HCT116 (cell line): ENCODE results near the gene RAB31. TPM values are rescaled to one million over a fixed set of nuclear protein-coding genes. Genes with fewer than 3 reads are reported as not detected.

Experiments used
- ATAC-seq: fragments of 200-7000 bp; cut with Tn5 transposase; 2 replicates; pipeline ENCODE4 v1.9.1; 2020; ENCODE audit warnings: mild to moderate bottlenecking, moderate library complexity
- BruUV-seq: library from RNA; stranded (reverse); fragments of 400-500 nt; replicated peaks from 2 replicates; lab custom pipeline; 2021; lab: Mats Ljungman, UMichigan
- CTCF ChIA-PET: fragments of 300-600 bp; sonication (Branson Sonifier 250); formaldehyde crosslinking; loops from one replicate; lab custom pipeline; 2021; ENCODE audit warnings: antibody characterized with exemption; lab: Charles Lee
- POLR2A ChIA-PET: fragments of 300-600, 350-600 bp; sonication (Branson Sonifier 250); formaldehyde crosslinking; loops from one replicate; lab custom pipeline; 2021; ENCODE audit warnings: antibody characterized with exemption; lab: Charles Lee
- RAD21 ChIA-PET, 2 experiments: fragments of 300-600 bp; sonication (Branson Sonifier 250); formaldehyde crosslinking; loops; one replicate each; lab custom pipeline; 2023; ENCODE audit warnings: low total read pairs in 2 of 2; ENCODE audit not compliant: uncharacterized antibody in 2 of 2, unreplicated experiment in 2 of 2, low non-redundant PET in 1 of 2; lab: Charles Lee
- DNase-seq: peaks from one replicate; pipeline ENCODE4 v3.0.0-alpha.2; 2010; ENCODE audit warnings: low read depth, low spot score
- H2AFZ ChIP-seq: fragments of 200-600 bp; shearing (Covaris generic), sonication (generic); 2 replicates; pipeline ENCODE4 v1.6.1; 2017; ENCODE audit warnings: low read depth, mixed run types, mixed read lengths, antibody characterized with exemption, low read length; ENCODE audit not compliant: poor library complexity, severe bottlenecking
- H3K27ac ChIP-seq: 2 replicates; pipeline ENCODE4 v1.5.1; 2012; ENCODE audit warnings: low read depth, low read length
- H3K27me3 ChIP-seq: fragments of 200-600 bp; sonication (generic); 2 replicates; pipeline ENCODE4 v1.6.1; 2016; ENCODE audit warnings: mixed run types, low read length, mixed read lengths; ENCODE audit not compliant: insufficient read depth
- H3K36me3 ChIP-seq, 2 experiments: fragments of 200-500 bp in 1 of 2; fragments of 200-600 bp in 1 of 2; sonication (Bioruptor generic) in 1 of 2; sonication (generic) in 1 of 2; 2 replicates each; pipeline versions ENCODE4 v1.5.1 to v1.6.1; 2014 to 2016; ENCODE audit warnings: low read length in 2 of 2, inconsistent platforms in 1 of 2, mixed read lengths in 1 of 2, mixed run types in 1 of 2; ENCODE audit not compliant: insufficient read depth in 2 of 2, control insufficient read depth in 1 of 2
- H3K4me1 ChIP-seq, 2 experiments: fragments of 200-600 bp in 1 of 2; sonication (generic) in 1 of 2; 2 replicates each; pipeline versions ENCODE4 v1.5.1 to v1.6.1; 2012 to 2017; ENCODE audit warnings: low read length in 2 of 2, inconsistent platforms in 1 of 2, mild to moderate bottlenecking in 1 of 2, mixed read lengths in 1 of 2, mixed run types in 1 of 2, moderate library complexity in 1 of 2; ENCODE audit not compliant: insufficient read depth in 2 of 2, control insufficient read depth in 1 of 2
- H3K4me2 ChIP-seq: fragments of 200-600 bp; sonication (generic); 2 replicates; pipeline ENCODE4 v1.6.1; 2017; ENCODE audit warnings: mixed run types, low read length, mixed read lengths
- H3K4me3 ChIP-seq, 2 experiments: fragments of 200-600 bp in 1 of 2; sonication (generic) in 1 of 2; replicated peaks in 1 of 2; 2 replicates each; pipeline ENCODE4 v1.5.1; 2011 to 2016; ENCODE audit warnings: low read length in 2 of 2, control low read depth in 1 of 2, low read depth in 1 of 2, mild to moderate bottlenecking in 1 of 2, mixed read lengths in 1 of 2, mixed run types in 1 of 2
- H3K79me2 ChIP-seq: fragments of 200-600 bp; sonication (generic); 2 replicates; pipeline ENCODE4 v1.6.1; 2017; ENCODE audit warnings: mild to moderate bottlenecking, mixed run types, low read length, moderate library complexity, mixed read lengths; ENCODE audit not compliant: insufficient read depth
- H3K9ac ChIP-seq: fragments of 200-600 bp; sonication (generic); 2 replicates; pipeline ENCODE4 v1.6.1; 2016; ENCODE audit warnings: low read length, mixed read lengths
- H3K9me2 ChIP-seq: fragments of 200-600 bp; sonication (generic), shearing (Covaris generic); 2 replicates; pipeline ENCODE4 v1.6.1; 2017; ENCODE audit warnings: mixed run types, mild to moderate bottlenecking, moderate library complexity; ENCODE audit not compliant: insufficient read depth
- H3K9me3 ChIP-seq, 2 experiments: fragments of 200-500 bp in 1 of 2; fragments of 200-600 bp in 1 of 2; sonication (Bioruptor generic) in 1 of 2; sonication (generic) in 1 of 2; 2 replicates each; pipeline ENCODE4 v1.6.1; 2014 to 2017; ENCODE audit warnings: low read length in 2 of 2, mixed read lengths in 2 of 2, inconsistent platforms in 1 of 2, low read depth in 1 of 2, mild to moderate bottlenecking in 1 of 2, mixed run types in 1 of 2, moderate library complexity in 1 of 2; ENCODE audit not compliant: control insufficient read depth in 1 of 2, insufficient read depth in 1 of 2
- H4K20me1 ChIP-seq: fragments of 200-600 bp; sonication (generic), shearing (Covaris generic); 2 replicates; pipeline ENCODE4 v1.6.1; 2017; ENCODE audit warnings: mixed run types, mild to moderate bottlenecking, moderate library complexity; ENCODE audit not compliant: insufficient read depth
- CEBPB ChIP-seq: IDR thresholded peaks from 2 replicates; pipeline ENCODE4 v1.6.1; 2012; ENCODE audit warnings: low read depth
- JUND ChIP-seq: IDR thresholded peaks from 2 replicates; pipeline ENCODE4 v1.6.1; 2012
- POLR2A ChIP-seq: IDR thresholded peaks from 2 replicates; pipeline ENCODE4 v1.7.0; 2011; ENCODE audit warnings: borderline replicate concordance; ENCODE audit not compliant: insufficient read depth, insufficient read length; ENCODE audit errors: extremely low read depth
- SP1 ChIP-seq: IDR thresholded peaks from 2 replicates; pipeline ENCODE4 v1.6.1; 2012; ENCODE audit warnings: low read depth
- TCF7L2 ChIP-seq: IDR thresholded peaks from 2 replicates; pipeline ENCODE4 v1.7.0; 2011; ENCODE audit warnings: borderline replicate concordance, inconsistent platforms; ENCODE audit not compliant: insufficient read depth, insufficient read length; ENCODE audit errors: extremely low read depth
- ZFX ChIP-seq: fragments of 450-650 bp; IDR thresholded peaks from 2 replicates; pipeline ENCODE4 v1.6.1; 2017
- ZNF274 ChIP-seq: fragments of 200-500 bp; sonication (Bioruptor generic); IDR thresholded peaks from 2 replicates; pipeline ENCODE4 v1.6.1; 2014; ENCODE audit warnings: mild to moderate bottlenecking, low read depth, low read length, inconsistent platforms
- intact Hi-C: fragments of 100-400 bp; cut with micrococcal nuclease; formaldehyde crosslinking; loops from 2 replicates; pipeline ENCODE4 v1.10.0; 2022
- total RNA-seq: library from RNA; stranded (reverse); gene quantifications from one replicate; pipeline ENCODE4 v1.2.1, GENCODE V29; 2021; ENCODE audit not compliant: unreplicated experiment
- TF ChIP-seq, protein P1 (sequence below): IDR thresholded peaks from 2 replicates; pipeline ENCODE4 v1.6.1; 2011; ENCODE audit warnings: mild to moderate bottlenecking, low read length, moderate library complexity; ENCODE audit not compliant: insufficient replicate concordance; ENCODE audit errors: extremely low read depth
- TF ChIP-seq, protein P2 (sequence below), 3 experiments: fragments of 200-600 bp in 1 of 3; sonication (generic) in 1 of 3; IDR thresholded peaks in 2 of 3; conservative IDR thresholded peaks in 1 of 3; 2 replicates each; pipeline ENCODE4 v1.5.1; 2012 to 2017; ENCODE audit warnings: low read depth in 2 of 3, low read length in 2 of 3, antibody characterized with exemption in 1 of 3, borderline replicate concordance in 1 of 3, control low read depth in 1 of 3, mild to moderate bottlenecking in 1 of 3, mixed read lengths in 1 of 3, mixed run types in 1 of 3, moderate library complexity in 1 of 3; ENCODE audit not compliant: insufficient read depth in 1 of 3

Gene RAB31
- total RNA-seq, 1 experiment from 2014 or later: 46.9 TPM

DNA sequence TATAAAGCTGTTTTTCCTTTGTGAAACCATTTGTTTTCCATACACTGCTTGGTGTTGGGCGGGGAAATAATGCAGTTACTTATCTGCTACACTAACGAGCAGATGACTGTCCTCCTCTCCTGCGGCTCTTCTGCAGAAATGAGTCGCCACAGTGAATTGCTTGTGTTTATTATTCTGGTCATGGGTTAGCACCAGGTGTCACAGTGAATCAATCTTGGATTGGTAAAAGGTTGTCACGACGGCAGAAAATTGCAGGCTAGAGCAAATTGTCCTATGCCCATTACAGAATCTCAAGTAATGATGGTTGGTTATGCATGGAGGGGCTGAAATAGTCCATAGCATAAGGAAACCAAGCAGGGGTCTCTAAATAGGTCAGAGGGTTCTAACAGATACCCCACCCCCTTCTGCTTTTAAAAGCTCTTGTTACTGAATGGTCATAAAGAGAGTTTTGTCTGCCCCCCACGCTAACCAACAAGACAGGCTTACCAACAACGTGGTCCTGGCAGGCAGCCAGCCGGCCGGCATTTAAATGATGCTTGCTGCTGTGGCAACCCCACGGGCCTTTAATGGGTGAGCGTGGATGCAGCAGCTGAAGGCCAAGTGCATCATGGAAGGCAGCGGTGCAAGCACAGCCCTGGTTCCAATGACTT, 29.5 kb downstream of the RAB31 start:
- H3K4me1 ChIP-seq: peaks cover 46 to 65% of the 10 kb centered on the region in 2 experiments
- peak overlapping the region; percentile 0; the same call in 1 of the 2 replicates for H3K9ac ChIP-seq
- H2AFZ ChIP-seq: no peak overlapping the region
- POLR2A ChIA-PET: no interaction called here
- peaks cover 15% of the 10 kb centered on the region; the same call in 1 of the 2 replicates for H3K27me3 ChIP-seq
- peak overlapping the region in 1 of 2 experiments; percentile 25; a peak in 2 of 4 replicates for H3K4me3 ChIP-seq
- RAD21 ChIA-PET: no interaction called here
- H3K9me3 ChIP-seq: no peaks in the 10 kb centered on the region
- peaks cover 3% of the 10 kb centered on the region; the same call in 1 of the 2 replicates for H4K20me1 ChIP-seq
- no peaks in the 10 kb centered on the region for H3K9me2 ChIP-seq
- H3K79me2 ChIP-seq: no peaks in the 10 kb centered on the region; the same call in 1 of the 2 replicates
- H3K4me2 ChIP-seq: peak overlapping the region; percentile 67
- DNase-seq: no peak
- TF ChIP-seq, protein P1, sequence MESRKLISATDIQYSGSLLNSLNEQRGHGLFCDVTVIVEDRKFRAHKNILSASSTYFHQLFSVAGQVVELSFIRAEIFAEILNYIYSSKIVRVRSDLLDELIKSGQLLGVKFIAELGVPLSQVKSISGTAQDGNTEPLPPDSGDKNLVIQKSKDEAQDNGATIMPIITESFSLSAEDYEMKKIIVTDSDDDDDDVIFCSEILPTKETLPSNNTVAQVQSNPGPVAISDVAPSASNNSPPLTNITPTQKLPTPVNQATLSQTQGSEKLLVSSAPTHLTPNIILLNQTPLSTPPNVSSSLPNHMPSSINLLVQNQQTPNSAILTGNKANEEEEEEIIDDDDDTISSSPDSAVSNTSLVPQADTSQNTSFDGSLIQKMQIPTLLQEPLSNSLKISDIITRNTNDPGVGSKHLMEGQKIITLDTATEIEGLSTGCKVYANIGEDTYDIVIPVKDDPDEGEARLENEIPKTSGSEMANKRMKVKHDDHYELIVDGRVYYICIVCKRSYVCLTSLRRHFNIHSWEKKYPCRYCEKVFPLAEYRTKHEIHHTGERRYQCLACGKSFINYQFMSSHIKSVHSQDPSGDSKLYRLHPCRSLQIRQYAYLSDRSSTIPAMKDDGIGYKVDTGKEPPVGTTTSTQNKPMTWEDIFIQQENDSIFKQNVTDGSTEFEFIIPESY: no peak
- peak; percentile 42 for TF ChIP-seq TCF7L2
- intact Hi-C loops: loop anchor here (1.0 kb wide), 1 partner anchor 18 kb away; no protein-coding TSS in a partner anchor
- H3K27ac ChIP-seq: no peak overlapping the region
- no TSS peak for BruUV-seq
- CTCF ChIA-PET: no interaction called here
- H3K36me3 ChIP-seq: no peaks in the 10 kb centered on the region
- peak; percentile 65 for ATAC-seq

DNA sequence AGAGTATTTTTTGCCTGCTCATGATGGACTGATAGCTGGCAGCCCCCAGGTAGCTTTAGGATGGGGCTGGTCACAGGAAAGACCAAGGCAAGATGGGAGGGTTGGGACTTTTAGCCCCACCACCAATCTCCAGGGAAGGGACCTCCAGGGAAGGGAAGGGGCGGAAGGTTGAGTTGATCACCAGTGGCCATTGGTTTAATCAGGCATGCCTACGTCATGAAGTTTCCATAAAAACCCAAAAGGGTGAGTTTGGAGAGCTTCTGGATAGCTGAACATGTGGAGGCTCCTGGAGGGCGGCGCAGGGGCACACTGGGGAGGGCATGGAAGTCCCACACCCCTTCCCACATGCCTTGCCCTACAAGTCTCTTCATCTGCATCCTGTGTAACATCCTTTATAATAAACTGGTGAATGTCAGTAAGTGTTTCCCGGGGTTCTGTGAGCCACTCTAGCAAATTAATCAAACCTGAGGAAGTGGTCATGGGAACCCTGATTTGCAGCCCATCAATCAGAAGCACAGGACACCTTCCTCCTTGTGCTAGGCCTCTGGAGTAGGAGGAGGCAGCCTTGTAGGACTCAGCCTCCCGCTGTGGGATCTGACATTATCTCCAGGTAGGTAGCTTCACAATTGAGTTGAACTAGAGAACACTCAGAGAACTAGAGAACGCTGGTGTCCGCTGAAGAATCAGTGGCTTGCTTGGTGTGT, 30.3 kb downstream of the RAB31 start:
- ChIA-PET RAD21 (no interaction called here), POLR2A (no interaction called here), CTCF (no interaction called here)
- no peak for DNase-seq
- Histone ChIP-seq H3K4me2 (peak overlapping the region; percentile 67), H3K4me3 (no peak overlapping the region), H3K36me3 (no peaks in the 10 kb centered on the region), H3K9me3 (no peaks in the 10 kb centered on the region), H3K27me3 (peaks cover 15% of the 10 kb centered on the region; the same call in 1 of the 2 replicates), H3K9me2 (no peaks in the 10 kb centered on the region), H3K4me1 (peaks cover 51 to 73% of the 10 kb centered on the region in 2 experiments), H3K9ac (peak overlapping the region; percentile 0; the same call in 1 of the 2 replicates), H2AFZ (no peak overlapping the region), H3K79me2 (no peaks in the 10 kb centered on the region; the same call in 1 of the 2 replicates), H3K27ac (no peak overlapping the region), H4K20me1 (peaks cover 3% of the 10 kb centered on the region; the same call in 1 of the 2 replicates)
- no TSS peak for BruUV-seq
- intact Hi-C loops: no loop called here
- ATAC-seq: no peak
- TF ChIP-seq POLR2A: no peak
- TF ChIP-seq, protein P2, sequence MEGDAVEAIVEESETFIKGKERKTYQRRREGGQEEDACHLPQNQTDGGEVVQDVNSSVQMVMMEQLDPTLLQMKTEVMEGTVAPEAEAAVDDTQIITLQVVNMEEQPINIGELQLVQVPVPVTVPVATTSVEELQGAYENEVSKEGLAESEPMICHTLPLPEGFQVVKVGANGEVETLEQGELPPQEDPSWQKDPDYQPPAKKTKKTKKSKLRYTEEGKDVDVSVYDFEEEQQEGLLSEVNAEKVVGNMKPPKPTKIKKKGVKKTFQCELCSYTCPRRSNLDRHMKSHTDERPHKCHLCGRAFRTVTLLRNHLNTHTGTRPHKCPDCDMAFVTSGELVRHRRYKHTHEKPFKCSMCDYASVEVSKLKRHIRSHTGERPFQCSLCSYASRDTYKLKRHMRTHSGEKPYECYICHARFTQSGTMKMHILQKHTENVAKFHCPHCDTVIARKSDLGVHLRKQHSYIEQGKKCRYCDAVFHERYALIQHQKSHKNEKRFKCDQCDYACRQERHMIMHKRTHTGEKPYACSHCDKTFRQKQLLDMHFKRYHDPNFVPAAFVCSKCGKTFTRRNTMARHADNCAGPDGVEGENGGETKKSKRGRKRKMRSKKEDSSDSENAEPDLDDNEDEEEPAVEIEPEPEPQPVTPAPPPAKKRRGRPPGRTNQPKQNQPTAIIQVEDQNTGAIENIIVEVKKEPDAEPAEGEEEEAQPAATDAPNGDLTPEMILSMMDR (IDR thresholded peaks at IDR 0.05 in 2 of 3, conservative IDR thresholded peaks at IDR 0.05 in 1 of 3; ENCODE audit: borderline replicate concordance in 1 of 3, insufficient read depth in 1 of 3, low read depth in 2 of 3, low read length in 2 of 3): no peak
- no peak for TF ChIP-seq SP1
- no peak for TF ChIP-seq TCF7L2
- TF ChIP-seq ZNF274: no peak
- no peak for TF ChIP-seq CEBPB
- no peak for TF ChIP-seq ZFX
- no peak for TF ChIP-seq JUND
